T-cell (primary cell): ENCODE results near the gene DEDD2. TPM values are rescaled to one million over a fixed set of nuclear protein-coding genes. Genes with fewer than 3 reads are reported as not detected.

Experiments used
- ATAC-seq, 4 experiments: fragments of 200-7000 bp in 3 of 4; fragments of 150-1000 bp in 1 of 4; cut with Tn5 transposase; replicated peaks in 1 of 4; 1 replicate in 3 of 4; 2 replicates in 1 of 4; pipeline ENCODE4 v1.10.0; 2021; ENCODE audit warnings: moderate library complexity in 3 of 4, mild to moderate bottlenecking in 2 of 4, moderate number of reproducible peaks in 1 of 4
- CTCF ChIA-PET, 2 donors: fragments of 300-600 bp; sonication (Branson Sonifier 250); formaldehyde crosslinking; loops; one replicate each; lab custom pipeline; 2022; ENCODE audit warnings: antibody characterized with exemption in 2 of 2; lab: Charles Lee
- POLR2A ChIA-PET, 2 donors: fragments of 300-600 bp; sonication (Branson Sonifier 250); formaldehyde crosslinking; loops; one replicate each; lab custom pipeline; 2022; ENCODE audit warnings: antibody characterized with exemption in 2 of 2; lab: Charles Lee
- DNase-seq, 35 experiments: peaks; one replicate each; pipeline versions ENCODE4 v3.0.0 to v3.0.0-alpha.2; 2013 to 2023
- H3K27ac ChIP-seq: one replicate; pipeline ENCODE4 v1.5.1; 2013; ENCODE audit warnings: low read length
- H3K27me3 ChIP-seq, 2 experiments: replicated peaks in 1 of 2; 1 replicate in 1 of 2; 2 replicates in 1 of 2; pipeline versions ENCODE4 v1.6.1 to v1.7.0; 2013; ENCODE audit warnings: low read length in 1 of 2, mixed read lengths in 1 of 2; ENCODE audit not compliant: control insufficient read depth in 2 of 2, insufficient read depth in 2 of 2; ENCODE audit errors: extremely low read depth in 1 of 2
- H3K36me3 ChIP-seq, 2 donors: 1 replicate in 1 of 2; 2 replicates in 1 of 2; pipeline versions ENCODE4 v1.6.1 to v1.7.0; 2013; ENCODE audit warnings: low read length in 1 of 2; ENCODE audit not compliant: control insufficient read depth in 2 of 2, insufficient read depth in 1 of 2; ENCODE audit errors: extremely low read depth in 1 of 2
- H3K4me1 ChIP-seq, 2 experiments: 1 replicate in 1 of 2; 2 replicates in 1 of 2; pipeline versions ENCODE4 v1.6.1 to v1.7.0; 2013; ENCODE audit warnings: low read length in 2 of 2, mixed read lengths in 1 of 2; ENCODE audit not compliant: insufficient read depth in 2 of 2, control insufficient read depth in 1 of 2; ENCODE audit errors: extremely low read depth in 1 of 2
- H3K4me3 ChIP-seq, 2 donors: 1 replicate in 1 of 2; 2 replicates in 1 of 2; pipeline versions ENCODE4 v1.5.1 to v1.7.0; 2013; ENCODE audit warnings: mild to moderate bottlenecking in 2 of 2, low read length in 1 of 2, moderate library complexity in 1 of 2; ENCODE audit not compliant: control insufficient read depth in 1 of 2; ENCODE audit errors: extremely low read depth in 1 of 2
- H3K9me3 ChIP-seq: 2 replicates; pipeline ENCODE4 v1.7.0; 2013
- H3K27ac Mint-ChIP-seq, 2 donors: one replicate each; pipeline ENCODE4 v1.8.0; 2020 to 2021; ENCODE audit warnings: mild to moderate bottlenecking in 2 of 2, mixed read lengths in 2 of 2
- H3K27me3 Mint-ChIP-seq, 2 donors: one replicate each; pipeline ENCODE4 v1.8.0; 2021 to 2022; ENCODE audit warnings: mixed read lengths in 2 of 2
- H3K36me3 Mint-ChIP-seq: one replicate; pipeline ENCODE4 v1.8.0; 2021; ENCODE audit warnings: mixed read lengths
- H3K4me1 Mint-ChIP-seq, 3 donors: one replicate each; pipeline ENCODE4 v1.8.0; 2020 to 2022; ENCODE audit warnings: mixed read lengths in 3 of 3, mild to moderate bottlenecking in 1 of 3
- H3K4me3 Mint-ChIP-seq, 3 donors: one replicate each; pipeline ENCODE4 v1.8.0; 2020 to 2022; ENCODE audit warnings: mild to moderate bottlenecking in 3 of 3, mixed read lengths in 3 of 3, moderate library complexity in 3 of 3
- H3K9me3 Mint-ChIP-seq, 3 donors: one replicate each; pipeline ENCODE4 v1.8.0; 2020 to 2022; ENCODE audit warnings: mixed read lengths in 3 of 3
- WGBS: methylation state at CpG from one replicate; pipeline ENCODE4 v1.1.5; 2013; ENCODE audit warnings: missing lambda C conversion rate; ENCODE audit not compliant: insufficient coverage; 5-methylcytosine and 5-hydroxymethylcytosine counted together
- total RNA-seq, 35 experiments: library from RNA in 6 of 35; stranded (reverse) in 6 of 35; fragments of 120-200 nt in 1 of 35; gene quantifications; one replicate each; pipeline versions ENCODE4 v1.2.1 to v1.2.4 and lab custom pipeline; 2013 to 2026

DEDD2 gene
- total RNA-seq, 5 donors from 2014 or later (not counting 1 experiment from before 2014, with no cell fraction given): 67.6 to 82.8 (median 71.0) TPM

DNA sequence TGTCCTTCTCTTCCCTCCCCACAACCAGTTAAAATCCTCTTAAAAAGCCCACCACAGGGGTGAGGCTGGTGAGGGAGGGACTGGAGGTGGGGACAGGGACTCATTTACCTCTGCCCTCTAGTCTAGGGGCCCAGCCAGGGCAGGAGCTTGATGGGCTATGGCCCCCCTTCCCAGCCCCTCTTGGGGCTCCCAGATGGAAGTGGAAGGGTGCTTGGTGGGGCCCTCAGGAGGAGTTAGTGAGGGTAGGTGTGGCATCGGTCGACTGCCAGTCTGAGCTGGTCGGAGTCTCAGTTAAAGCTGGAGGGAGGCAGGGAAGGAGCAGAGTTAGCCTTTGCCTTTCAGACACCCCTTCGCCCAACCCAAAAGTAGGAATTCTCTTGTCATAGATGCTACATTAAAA is 13.1 kb upstream of the DEDD2 start:
- DNase-seq (no peak), ATAC-seq (no peak)
- no CpG with 5 or more reads among the region's 4 CpGs for WGBS
- CTCF ChIA-PET: interaction anchor here in 1 of 2 donors (1.5 kb wide), 1 partner anchor 9 kb away, joined by 4 read pairs; no protein-coding TSS in a partner anchor
- Histone ChIP-seq H3K36me3 (peaks cover 16 to 90% of the 10 kb centered on the region in 2 donors), H3K4me3 (no peak overlapping the region), H3K4me1 (peaks cover 0 to 10% of the 10 kb centered on the region in 2 experiments), H3K9me3 (no peaks in the 10 kb centered on the region), H3K27ac (no peak overlapping the region), H3K27me3 (no peaks in the 10 kb centered on the region)
- no peaks in the 10 kb centered on the region for H3K27me3 Mint-ChIP-seq
- POLR2A ChIA-PET: interaction anchor here in 1 of 2 donors (0.7 kb wide), 1 partner anchor 99 kb away, joined by 3 read pairs; no protein-coding TSS in a partner anchor
- H3K4me1 Mint-ChIP-seq: peaks cover 19 to 29% (median 28%) of the 10 kb centered on the region in 3 donors
- no peaks in the 10 kb centered on the region for H3K9me3 Mint-ChIP-seq
- H3K27ac Mint-ChIP-seq: no peak overlapping the region
- peaks cover 47% of the 10 kb centered on the region for H3K36me3 Mint-ChIP-seq
- no peak overlapping the region for H3K4me3 Mint-ChIP-seq

DNA sequence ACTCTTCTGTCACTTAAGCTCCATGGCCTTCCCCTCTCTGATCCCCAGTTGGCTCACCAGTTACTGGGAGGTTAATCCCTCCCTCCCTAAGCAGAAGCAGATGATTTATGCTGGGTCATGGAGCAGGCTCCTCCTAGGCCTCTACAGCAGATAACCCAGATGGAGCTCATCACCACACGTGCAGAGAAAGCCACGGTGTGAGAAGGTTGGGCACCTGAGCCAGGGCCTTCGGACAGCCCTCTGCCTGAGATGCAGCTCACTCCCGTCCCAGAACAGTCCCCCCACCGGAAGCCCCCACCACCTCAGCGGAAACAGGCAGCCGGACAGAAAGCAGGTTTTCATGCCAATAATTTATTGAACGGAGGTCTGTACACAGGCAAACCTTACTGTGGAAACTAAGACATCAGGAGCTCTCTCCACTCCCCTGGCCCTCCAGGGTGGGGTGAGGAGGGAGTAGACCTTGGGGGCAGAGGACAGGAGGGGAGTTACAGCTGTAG is 12.4 kb upstream of the DEDD2 start:
- Histone ChIP-seq H3K36me3 (peaks cover 17 to 90% of the 10 kb centered on the region in 2 donors), H3K27me3 (no peaks in the 10 kb centered on the region), H3K4me3 (no peak overlapping the region), H3K4me1 (peaks cover 0 to 10% of the 10 kb centered on the region in 2 experiments), H3K9me3 (no peaks in the 10 kb centered on the region), H3K27ac (no peak overlapping the region)
- Mint-ChIP-seq H3K4me1 (peaks cover 19 to 27% (median 22%) of the 10 kb centered on the region in 3 donors), H3K27ac (peak overlapping the region; percentile 59 to 79), H3K36me3 (peaks cover 46% of the 10 kb centered on the region), H3K27me3 (no peaks in the 10 kb centered on the region), H3K9me3 (no peaks in the 10 kb centered on the region), H3K4me3 (no peak overlapping the region)
- ChIA-PET CTCF (interaction anchor here in 1 of 2 donors (0.5 kb wide), 1 partner anchor 69 kb away, joined by 8 read pairs; no protein-coding TSS in a partner anchor), POLR2A (interaction anchor here in 1 of 2 donors (0.7 kb wide), 1 partner anchor 100 kb away, joined by 3 read pairs; no protein-coding TSS in a partner anchor)
- DNase-seq (no peak), ATAC-seq (no peak)
- 74% methylated on average over 5 of the region's 8 CpGs for WGBS

- Histone ChIP-seq H3K9me3 (no peaks in the 10 kb centered on the region), H3K27ac (no peak overlapping the region), H3K4me3 (no peak overlapping the region), H3K27me3 (no peaks in the 10 kb centered on the region), H3K4me1 (peaks cover 0 to 9% of the 10 kb centered on the region in 2 experiments), H3K36me3 (peaks cover 15 to 91% of the 10 kb centered on the region in 2 donors)
- POLR2A ChIA-PET: interaction anchor here in 1 of 2 donors (0.6 kb wide), 1 partner anchor 53 kb away, joined by 7 read pairs; no protein-coding TSS in a partner anchor
- ATAC-seq: no peak
- 100% methylated on average over 1 of the region's 4 CpGs for WGBS
- DNase-seq: no peak
- CTCF ChIA-PET: interaction anchor here in 1 of 2 donors (0.5 kb wide), 1 partner anchor 70 kb away, joined by 8 read pairs; no protein-coding TSS in a partner anchor
- H3K4me1 Mint-ChIP-seq: peaks cover 19 to 27% (median 22%) of the 10 kb centered on the region in 3 donors
- H3K27ac Mint-ChIP-seq: peak overlapping the region; percentile 59 to 79
- H3K9me3 Mint-ChIP-seq: no peaks in the 10 kb centered on the region
- H3K27me3 Mint-ChIP-seq: no peaks in the 10 kb centered on the region
- H3K36me3 Mint-ChIP-seq: peaks cover 45% of the 10 kb centered on the region
- H3K4me3 Mint-ChIP-seq: no peak overlapping the region
These were observed 11.9 kb upstream of the DEDD2 start for GRCh38 chr19:42229301-42229854.

DNA sequence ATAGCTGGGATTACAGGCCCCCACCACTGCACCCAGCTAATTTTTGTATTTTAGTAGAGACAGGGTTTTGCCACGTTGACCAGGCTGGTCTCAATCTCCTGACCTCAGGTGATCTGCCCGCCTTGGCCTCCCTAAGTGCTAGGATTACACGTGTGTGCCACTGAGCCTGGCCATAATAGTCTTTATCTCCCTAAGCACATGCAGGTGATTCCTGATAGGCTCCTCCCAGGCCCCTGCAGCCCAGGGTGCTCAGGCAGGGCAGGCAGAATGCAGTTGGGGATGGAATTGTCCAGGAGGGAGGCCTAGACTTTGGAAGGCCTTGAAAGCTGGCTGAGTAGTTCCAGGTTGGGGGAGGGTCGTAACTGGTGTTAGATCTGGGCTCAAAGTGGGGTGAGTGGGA is 11.2 kb upstream of the DEDD2 start:
- Histone ChIP-seq H3K9me3 (no peaks in the 10 kb centered on the region), H3K4me1 (peaks cover 0 to 8% of the 10 kb centered on the region in 2 experiments), H3K27ac (no peak overlapping the region), H3K27me3 (no peaks in the 10 kb centered on the region), H3K36me3 (peaks cover 9 to 88% of the 10 kb centered on the region in 2 donors), H3K4me3 (no peak overlapping the region)
- ChIA-PET CTCF (interaction anchor here in 1 of 2 donors (0.6 kb wide), 1 partner anchor 83 kb away, joined by 4 read pairs; no protein-coding TSS in a partner anchor), POLR2A (interaction anchor here in 1 of 2 donors (0.6 kb wide), 1 partner anchor 54 kb away, joined by 7 read pairs; no protein-coding TSS in a partner anchor)
- H3K9me3 Mint-ChIP-seq: no peaks in the 10 kb centered on the region
- WGBS: 90% methylated on average over 4 of the region's 4 CpGs
- peak overlapping the region; percentile 10 to 74 for H3K27ac Mint-ChIP-seq
- ATAC-seq (no peak), DNase-seq (no peak)
- H3K4me3 Mint-ChIP-seq: no peak overlapping the region
- H3K4me1 Mint-ChIP-seq: peaks cover 19 to 27% (median 19%) of the 10 kb centered on the region in 3 donors
- H3K36me3 Mint-ChIP-seq: peaks cover 40% of the 10 kb centered on the region
- no peaks in the 10 kb centered on the region for H3K27me3 Mint-ChIP-seq

GRCh38 chr19:42226886-42227285 is 9.4 kb upstream of the DEDD2 start:
- Histone ChIP-seq H3K27ac (no peak overlapping the region), H3K36me3 (peaks cover 9 to 79% of the 10 kb centered on the region in 2 donors), H3K4me1 (peaks cover 0 to 15% of the 10 kb centered on the region in 2 experiments), H3K4me3 (no peak overlapping the region), H3K27me3 (no peaks in the 10 kb centered on the region), H3K9me3 (no peaks in the 10 kb centered on the region)
- H3K4me1 Mint-ChIP-seq: peaks cover 24 to 36% (median 29%) of the 10 kb centered on the region in 3 donors
- ChIA-PET CTCF (no interaction called here), POLR2A (no interaction called here)
- no peak for DNase-seq
- no peak for ATAC-seq
- WGBS: no CpG with 5 or more reads among the region's 1 CpG
- H3K27ac Mint-ChIP-seq: no peak overlapping the region
- no peaks in the 10 kb centered on the region for H3K27me3 Mint-ChIP-seq
- no peak overlapping the region for H3K4me3 Mint-ChIP-seq
- peaks cover 37% of the 10 kb centered on the region for H3K36me3 Mint-ChIP-seq
- no peaks in the 10 kb centered on the region for H3K9me3 Mint-ChIP-seq

DNA sequence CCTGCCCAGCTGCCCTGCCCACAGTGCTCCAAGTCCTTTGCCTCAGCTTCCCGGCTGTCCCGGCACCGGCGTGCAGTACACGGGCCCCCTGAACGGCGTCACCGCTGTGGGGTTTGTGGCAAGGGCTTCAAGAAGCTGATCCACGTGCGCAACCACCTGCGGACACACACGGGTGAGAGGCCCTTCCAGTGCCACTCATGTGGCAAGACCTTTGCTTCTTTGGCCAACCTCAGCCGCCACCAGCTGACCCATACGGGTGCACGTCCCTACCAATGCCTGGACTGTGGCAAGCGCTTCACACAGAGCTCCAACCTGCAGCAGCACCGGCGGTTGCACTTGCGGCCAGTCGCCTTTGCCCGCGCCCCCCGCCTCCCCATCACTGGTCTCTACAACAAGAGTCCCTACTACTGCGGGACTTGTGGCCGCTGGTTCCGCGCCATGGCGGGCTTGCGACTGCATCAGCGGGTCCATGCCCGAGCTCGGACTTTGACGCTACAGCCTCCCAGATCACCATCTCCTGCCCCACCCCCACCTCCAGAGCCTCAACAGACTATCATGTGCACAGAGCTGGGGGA is 8.3 kb upstream of the DEDD2 start:
- H3K27me3 Mint-ChIP-seq: no peaks in the 10 kb centered on the region
- H3K27me3 ChIP-seq: no peaks in the 10 kb centered on the region
- ChIA-PET CTCF (no interaction called here), POLR2A (no interaction called here)
- H3K4me1 Mint-ChIP-seq: peaks cover 28 to 36% (median 29%) of the 10 kb centered on the region in 3 donors
- H3K27ac Mint-ChIP-seq: no peak overlapping the region
- H3K9me3 ChIP-seq: no peaks in the 10 kb centered on the region
- no peak overlapping the region for H3K27ac ChIP-seq
- no peaks in the 10 kb centered on the region for H3K9me3 Mint-ChIP-seq
- H3K4me1 ChIP-seq: peaks cover 4 to 26% of the 10 kb centered on the region in 2 experiments
- peaks cover 9 to 68% of the 10 kb centered on the region in 2 donors for H3K36me3 ChIP-seq
- H3K4me3 Mint-ChIP-seq: no peak overlapping the region
- DNase-seq (no peak), ATAC-seq (no peak)
- WGBS: 97% methylated on average over 24 of the region's 33 CpGs
- peaks cover 34% of the 10 kb centered on the region for H3K36me3 Mint-ChIP-seq
- no peak overlapping the region for H3K4me3 ChIP-seq
